Transverse colon (tissue), 4 donors: Measurements from ENCODE around the gene MGLL. TPM values are rescaled to one million over a fixed set of nuclear protein-coding genes. Genes with fewer than 3 reads are reported as not detected.

ENCODE experiments used
- DNase-seq: peaks from one replicate; pipeline ENCODE4 v3.0.0-alpha.2; 2019
- H3K27ac ChIP-seq, 4 donors: fragments of 200-600 bp; sonication (generic); 2 replicates each; pipeline ENCODE4 v1.5.1; 2016 to 2018; ENCODE audit warnings: inconsistent platforms in 4 of 4
- H3K27me3 ChIP-seq: fragments of 200-600 bp; sonication (generic); 2 replicates; pipeline ENCODE4 v1.5.1; 2017; ENCODE audit warnings: inconsistent platforms
- H3K36me3 ChIP-seq, 4 donors: fragments of 200-600 bp; sonication (generic); 2 replicates each; pipeline ENCODE4 v1.5.1; 2017 to 2019; ENCODE audit warnings: inconsistent platforms in 4 of 4
- H3K4me1 ChIP-seq, 4 donors: fragments of 200-600 bp; sonication (generic); 2 replicates each; pipeline ENCODE4 v1.5.1; 2017 to 2020; ENCODE audit warnings: inconsistent platforms in 4 of 4
- H3K4me3 ChIP-seq, 4 donors: fragments of 200-600 bp; sonication (generic); 1 replicate in 1 of 4; 2 replicates in 3 of 4; pipeline versions ENCODE4 v1.5.1 to v1.6.1; 2017 to 2019; ENCODE audit warnings: inconsistent platforms in 4 of 4
- H3K9me3 ChIP-seq, 2 donors: fragments of 200-600 bp; sonication (generic); 2 replicates each; pipeline ENCODE4 v1.5.1; 2017 to 2019; ENCODE audit warnings: inconsistent platforms in 2 of 2
- EP300 ChIP-seq: sonication (generic); formaldehyde crosslinking; IDR thresholded peaks from one replicate; pipeline ENCODE4 v1.6.1; 2017; ENCODE audit warnings: antibody characterized with exemption, low read depth
- POLR2A ChIP-seq: fragments of 450-650 bp; IDR thresholded peaks from one replicate; pipeline ENCODE4 v1.6.1; 2016; ENCODE audit warnings: antibody characterized with exemption, mild to moderate bottlenecking, moderate library complexity
- POLR2AphosphoS5 ChIP-seq, 3 donors: sonication (generic); formaldehyde crosslinking; IDR thresholded peaks; one replicate each; pipeline ENCODE4 v1.6.1; 2016; ENCODE audit warnings: antibody characterized with exemption in 3 of 3
- WGBS, 2 donors: methylation state at CpG; one replicate each; pipeline ENCODE4 v1.1.5; 2018; ENCODE audit warnings: low coverage in 1 of 2; 5-methylcytosine and 5-hydroxymethylcytosine counted together
- in situ Hi-C, 4 donors: fragments of 200-750 bp; cut with MboI; loops; one replicate each; pipeline versions ENCODE4 v1.15.0 to v1.15.1; 2017; ENCODE audit warnings: low sequenced_read_pairs in 3 of 4, low pct_ligation_motif_present in 1 of 4, low pct_unique_long_range_greater_than_20kb in 1 of 4
- intact Hi-C: fragments of 100-400 bp; cut with DNase I; formaldehyde crosslinking; loops from one replicate; pipeline ENCODE4 v1.15.1; 2023; ENCODE audit warnings: low total_unique reads
- total RNA-seq, 4 donors: library from RNA; depleted of rRNA; stranded (reverse); fragments of >200 nt; gene quantifications; one replicate each; pipeline ENCODE4 v1.1.0, GENCODE V29; 2016
- TF ChIP-seq, protein P1 (sequence below), 5 experiments: fragments of 200-600 bp in 3 of 5; fragments of 450-650 bp in 2 of 5; sonication (generic) in 3 of 5; IDR thresholded peaks; 1 replicate in 2 of 5; 2 replicates in 3 of 5; pipeline ENCODE4 v1.5.1; 2016 to 2017; ENCODE audit warnings: antibody characterized with exemption in 5 of 5, inconsistent platforms in 3 of 5, mild to moderate bottlenecking in 2 of 5, moderate library complexity in 1 of 5

Gene MGLL
- total RNA-seq, 4 donors from 2014 or later: 150 to 329 (median 294) TPM

DNA sequence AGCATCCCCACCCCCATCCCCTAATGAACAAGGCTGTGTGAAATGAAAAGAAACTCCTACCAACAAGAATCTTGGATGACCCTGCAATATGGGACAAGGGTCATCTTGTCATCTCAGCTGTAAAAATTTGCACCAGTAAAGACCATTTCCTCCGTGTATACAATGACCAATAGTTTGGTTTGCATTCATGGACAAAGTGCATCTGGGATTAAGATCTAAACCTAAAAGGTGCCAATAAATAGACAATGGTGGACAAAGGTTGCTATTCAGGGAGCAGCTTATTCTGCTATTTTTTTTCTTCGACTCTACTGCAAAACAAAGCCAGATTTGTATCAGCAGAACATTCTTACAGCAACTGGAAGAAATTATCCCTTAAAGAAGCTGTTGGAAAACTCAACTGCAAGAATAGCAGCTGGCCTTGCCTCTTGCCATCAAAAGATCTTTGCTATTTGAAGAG, 8.0 kb downstream of the MGLL start:
- H3K27me3 ChIP-seq: no peaks in the 10 kb centered on the region
- 10 to 47% methylated on average over 2 of the region's 2 CpGs for WGBS, 2 donors
- no peak overlapping the region for H3K4me3 ChIP-seq
- intact Hi-C loops (no loop called here), in situ Hi-C loops (no loop called here)
- H3K36me3 ChIP-seq: peaks cover 0 to 11% (median 2%) of the 10 kb centered on the region in 4 donors
- H3K27ac ChIP-seq: peak overlapping the region; percentile 93 to 94 (median 94)
- TF ChIP-seq, protein P1, sequence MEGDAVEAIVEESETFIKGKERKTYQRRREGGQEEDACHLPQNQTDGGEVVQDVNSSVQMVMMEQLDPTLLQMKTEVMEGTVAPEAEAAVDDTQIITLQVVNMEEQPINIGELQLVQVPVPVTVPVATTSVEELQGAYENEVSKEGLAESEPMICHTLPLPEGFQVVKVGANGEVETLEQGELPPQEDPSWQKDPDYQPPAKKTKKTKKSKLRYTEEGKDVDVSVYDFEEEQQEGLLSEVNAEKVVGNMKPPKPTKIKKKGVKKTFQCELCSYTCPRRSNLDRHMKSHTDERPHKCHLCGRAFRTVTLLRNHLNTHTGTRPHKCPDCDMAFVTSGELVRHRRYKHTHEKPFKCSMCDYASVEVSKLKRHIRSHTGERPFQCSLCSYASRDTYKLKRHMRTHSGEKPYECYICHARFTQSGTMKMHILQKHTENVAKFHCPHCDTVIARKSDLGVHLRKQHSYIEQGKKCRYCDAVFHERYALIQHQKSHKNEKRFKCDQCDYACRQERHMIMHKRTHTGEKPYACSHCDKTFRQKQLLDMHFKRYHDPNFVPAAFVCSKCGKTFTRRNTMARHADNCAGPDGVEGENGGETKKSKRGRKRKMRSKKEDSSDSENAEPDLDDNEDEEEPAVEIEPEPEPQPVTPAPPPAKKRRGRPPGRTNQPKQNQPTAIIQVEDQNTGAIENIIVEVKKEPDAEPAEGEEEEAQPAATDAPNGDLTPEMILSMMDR (IDR thresholded peaks at IDR 0.05): no peak
- peak in 1 of 3 donors; percentile 66 for TF ChIP-seq POLR2AphosphoS5 (IDR thresholded peaks at IDR 0.05)
- H3K4me1 ChIP-seq: peaks cover 36 to 57% (median 47%) of the 10 kb centered on the region in 4 donors
- DNase-seq: peak; percentile 6
- H3K9me3 ChIP-seq: no peaks in the 10 kb centered on the region

DNA sequence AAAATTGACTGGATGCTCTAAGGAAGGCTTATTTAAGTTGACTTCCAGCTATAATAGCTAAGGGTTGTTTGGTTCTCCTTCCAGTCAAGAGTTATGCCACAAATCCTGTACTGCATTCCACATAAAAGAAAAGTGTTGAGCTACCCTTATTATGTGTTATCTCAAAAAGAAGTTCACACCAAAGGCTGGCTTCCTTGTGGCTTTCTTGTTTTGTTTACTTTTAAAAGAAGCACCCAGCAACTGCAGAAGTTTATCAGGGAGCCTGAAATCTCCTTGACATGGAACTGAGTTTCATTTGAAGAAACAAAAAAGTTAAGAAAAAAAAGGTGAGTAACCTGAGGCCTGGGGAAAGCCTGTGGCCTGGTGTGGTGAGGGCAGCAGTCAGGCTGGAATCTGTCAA, 10.2 kb downstream of the MGLL start:
- no peak for DNase-seq
- H3K4me1 ChIP-seq: peaks cover 25 to 38% (median 32%) of the 10 kb centered on the region in 4 donors
- in situ Hi-C loops: no loop called here
- H3K27me3 ChIP-seq: no peaks in the 10 kb centered on the region
- no peaks in the 10 kb centered on the region for H3K9me3 ChIP-seq
- H3K36me3 ChIP-seq: peaks cover 0 to 15% (median 5%) of the 10 kb centered on the region in 4 donors
- H3K4me3 ChIP-seq: no peak overlapping the region
- intact Hi-C loops: no loop called here
- TF ChIP-seq POLR2AphosphoS5 (IDR thresholded peaks at IDR 0.05) (no peak), EP300 (no peak), POLR2A (no peak)
- TF ChIP-seq, protein P1 (IDR thresholded peaks at IDR 0.05): no peak
- H3K27ac ChIP-seq: no peak overlapping the region

DNA sequence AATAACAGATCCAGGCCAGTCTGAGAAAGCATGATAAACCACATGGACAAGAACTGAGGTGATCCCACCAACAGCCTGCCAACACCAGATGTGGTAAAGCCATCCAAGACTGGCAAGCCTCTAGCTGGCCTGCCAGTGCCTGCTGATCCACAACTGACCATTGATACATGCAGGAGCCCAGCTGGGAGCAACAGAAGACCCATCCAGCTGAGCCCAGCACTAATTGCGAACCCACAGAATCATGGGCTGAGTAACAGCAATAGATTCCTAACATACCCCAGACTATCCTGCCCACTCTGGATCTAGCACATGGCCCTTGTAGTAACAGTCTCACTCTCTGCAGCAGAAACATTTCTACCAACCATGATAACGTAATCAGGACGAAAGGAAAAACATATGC, 10.6 kb downstream of the MGLL start:
- in situ Hi-C loops: no loop called here
- intact Hi-C loops: no loop called here
- H3K4me3 ChIP-seq: no peak overlapping the region
- H3K9me3 ChIP-seq: no peaks in the 10 kb centered on the region
- H3K4me1 ChIP-seq: peaks cover 21 to 33% (median 28%) of the 10 kb centered on the region in 4 donors
- peak; percentile 4 for DNase-seq
- no peak overlapping the region for H3K27ac ChIP-seq
- TF ChIP-seq, protein P1 (IDR thresholded peaks at IDR 0.05): no peak
- TF ChIP-seq POLR2AphosphoS5 (IDR thresholded peaks at IDR 0.05): no peak
- TF ChIP-seq EP300: no peak
- no peak for TF ChIP-seq POLR2A
- H3K27me3 ChIP-seq: no peaks in the 10 kb centered on the region
- H3K36me3 ChIP-seq: peaks cover 0 to 15% (median 5%) of the 10 kb centered on the region in 4 donors
- WGBS, 2 donors: 96 to 100% methylated on average over 2 to 3 of the region's 3 CpGs

DNA sequence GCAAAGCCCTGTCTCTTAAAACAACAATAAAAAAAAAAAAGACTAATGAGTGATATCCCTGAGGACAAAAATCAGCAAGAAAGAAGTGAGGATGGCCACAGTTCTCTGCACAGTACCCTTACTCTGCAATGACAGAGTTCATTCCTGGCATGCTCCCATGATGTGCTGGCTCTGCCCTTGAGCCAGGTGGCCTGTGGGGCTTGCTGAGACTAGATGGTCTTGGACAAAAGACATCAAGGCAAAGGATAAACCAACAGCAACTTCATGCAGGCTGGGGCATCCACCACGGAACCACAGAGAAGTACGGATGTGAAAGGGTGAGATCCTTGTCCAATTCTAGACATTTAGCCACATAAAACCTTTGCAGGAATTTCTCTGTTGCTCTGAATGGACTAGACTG, 12.7 kb downstream of the MGLL start:
- in situ Hi-C loops (no loop called here), intact Hi-C loops (no loop called here)
- Histone ChIP-seq H3K9me3 (no peaks in the 10 kb centered on the region), H3K4me1 (peaks cover 8 to 20% (median 12%) of the 10 kb centered on the region in 4 donors), H3K4me3 (no peak overlapping the region), H3K27me3 (no peaks in the 10 kb centered on the region), H3K36me3 (peaks cover 0 to 15% (median 5%) of the 10 kb centered on the region in 4 donors), H3K27ac (no peak overlapping the region)
- TF ChIP-seq POLR2AphosphoS5 (IDR thresholded peaks at IDR 0.05) (no peak), POLR2A (no peak), EP300 (no peak)
- TF ChIP-seq, protein P1 (IDR thresholded peaks at IDR 0.05): no peak
- 97 to 100% methylated on average over 2 of the region's 2 CpGs for WGBS, 2 donors
- peak; percentile 3 for DNase-seq
